NCI-H2171 treated with DMSO at 0.1 percent for 48 hours (cell line): ENCODE data around the gene METRN.

Experiments
- DNase-seq: peaks from one replicate; lab custom pipeline; 2025; lab: John Stamatoyannopoulos, UW

METRN gene

GRCh38 chr16:723695-724094 is 8.8 kb downstream of the METRN start:
- no peak for DNase-seq

- no peak for DNase-seq
Measured at GRCh38 chr16:724188-725040, 9.5 kb downstream of the METRN start.

- no peak for DNase-seq
Measured at GRCh38 chr16:725041-725376, 10.1 kb downstream of the METRN start.

- DNase-seq: peak; percentile 50
Measured at GRCh38 chr16:725463-726187, 10.7 kb downstream of the METRN start.

GRCh38 chr16:726188-726437 is 11.2 kb downstream of the METRN start:
- no peak for DNase-seq

GRCh38 chr16:726438-727290 is 11.7 kb downstream of the METRN start, which contains the start of the genes CCDC78 and HAGHL:
TSS of gene CCDC78 (minus strand) at chr16:726443. CDS start at chr16:726367, 76 bp downstream.
TSS of gene HAGHL (plus strand) at chr16:727106. CDS start at chr16:727510, 404 bp downstream.
- DNase-seq: peak; percentile 44

- peak; percentile 3 for DNase-seq
Measured at GRCh38 chr16:727291-727977, 12.5 kb downstream of the METRN start.

GRCh38 chr16:728131-728889 is 13.4 kb downstream of the METRN start:
- peak; percentile 55 for DNase-seq

- no peak for DNase-seq
Measured at GRCh38 chr16:728890-729744, 14.2 kb downstream of the METRN start.

- DNase-seq: no peak
Measured at GRCh38 chr16:729768-730665, 15.1 kb downstream of the METRN start.

- no peak for DNase-seq
Measured at GRCh38 chr16:730666-731509, 16.0 kb downstream of the METRN start.

- no peak for DNase-seq
Measured at GRCh38 chr16:732332-732731, 17.4 kb downstream of the METRN start.

GRCh38 chr16:732936-733335 is 18.0 kb downstream of the METRN start:
- DNase-seq: no peak

GRCh38 chr16:733382-734207 is 18.7 kb downstream of the METRN start:
- no peak for DNase-seq

GRCh38 chr16:734208-734980 is 19.5 kb downstream of the METRN start:
- no peak for DNase-seq
